NCI-H446 treated with DMSO at 0.1 percent for 48 hours (cell line): ENCODE results near the gene KCNMA1.
"Not testable (repeated sequence)": the region's sequence is repeated elsewhere in the genome, so short reads cannot be mapped to it uniquely, and the experiment has no call there.

ENCODE experiments used
- DNase-seq: peaks from one replicate; lab custom pipeline; 2025; lab: John Stamatoyannopoulos, UW

The KCNMA1 gene

DNA sequence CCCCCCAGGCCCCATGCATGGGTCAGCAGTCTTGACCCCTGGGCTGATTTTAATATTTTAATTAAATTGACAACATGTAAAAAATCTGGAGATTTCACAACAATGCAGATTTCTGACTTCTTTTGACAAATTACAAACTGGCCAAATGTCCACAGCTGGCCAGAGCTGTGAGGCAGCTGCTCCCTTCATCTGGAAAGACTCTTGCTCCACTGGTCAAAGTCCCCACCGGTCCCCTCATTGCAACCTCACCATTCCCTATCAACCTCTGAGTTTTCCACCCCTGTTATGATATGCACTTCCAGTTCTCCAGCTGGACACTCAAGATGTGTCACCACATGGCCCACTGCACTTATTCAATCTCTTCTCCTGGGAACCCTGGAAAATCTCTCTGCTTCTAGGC lies 266.2 kb downstream of the KCNMA1 start:
- no peak for DNase-seq

DNA sequence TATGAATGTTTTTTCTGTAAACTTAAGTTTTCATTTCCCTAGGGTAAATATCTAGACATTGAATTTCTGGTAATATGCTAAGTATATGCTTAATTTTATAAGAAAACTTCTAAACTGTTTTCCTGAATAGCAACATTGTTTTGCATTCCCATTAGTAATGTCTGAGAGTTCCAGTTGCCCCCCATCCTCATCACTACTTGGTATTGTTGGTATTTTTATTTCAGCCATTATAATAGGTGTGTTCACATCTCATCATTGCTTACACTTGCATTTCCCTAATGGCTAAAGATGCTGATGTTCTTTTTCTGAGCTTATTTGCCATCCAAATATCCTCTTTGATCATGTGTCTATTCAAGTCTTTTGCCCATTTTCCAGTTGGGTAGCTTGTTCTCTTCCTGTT lies 269.6 kb downstream of the KCNMA1 start:
- no peak for DNase-seq

DNA sequence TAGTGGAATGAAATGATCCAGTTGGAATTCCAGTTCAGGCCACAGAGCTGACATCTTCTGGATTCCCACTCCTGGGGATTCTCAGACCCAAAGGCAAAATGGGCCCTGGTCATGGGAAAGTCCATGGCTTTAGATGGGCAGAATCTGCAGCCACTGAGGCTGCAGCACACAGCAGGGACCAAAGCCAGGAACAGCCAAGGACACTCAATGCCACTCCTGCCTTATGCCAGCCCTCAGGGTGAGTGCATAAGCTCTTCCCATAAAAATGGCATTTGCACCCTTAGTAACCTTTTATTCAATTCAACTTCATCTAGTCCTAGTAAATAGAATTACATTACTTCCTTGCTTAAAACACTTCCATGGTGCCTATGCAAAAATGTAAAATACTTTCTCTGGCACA lies 274.4 kb downstream of the KCNMA1 start:
- no peak for DNase-seq

DNA sequence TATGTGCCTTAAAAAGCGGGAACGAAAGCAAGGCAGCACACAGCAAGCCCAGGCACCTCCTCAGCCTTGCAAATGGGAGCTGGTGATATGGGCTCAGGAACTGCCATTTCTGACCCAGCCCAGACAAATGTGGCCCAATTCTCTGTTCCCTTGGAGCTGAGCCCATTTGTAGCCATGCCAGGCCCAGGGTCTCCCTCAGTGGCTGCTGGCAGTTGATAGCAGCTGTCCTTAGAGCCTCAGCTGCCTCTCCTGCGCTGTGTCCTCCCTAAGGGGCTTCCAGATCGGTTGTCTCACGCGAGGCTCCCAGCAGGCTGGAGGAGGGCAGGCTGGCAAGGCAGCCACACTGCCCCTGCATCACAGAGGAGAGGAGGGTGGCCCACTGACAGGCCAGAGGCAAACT lies 275.8 kb downstream of the KCNMA1 start:
- no peak for DNase-seq

DNA sequence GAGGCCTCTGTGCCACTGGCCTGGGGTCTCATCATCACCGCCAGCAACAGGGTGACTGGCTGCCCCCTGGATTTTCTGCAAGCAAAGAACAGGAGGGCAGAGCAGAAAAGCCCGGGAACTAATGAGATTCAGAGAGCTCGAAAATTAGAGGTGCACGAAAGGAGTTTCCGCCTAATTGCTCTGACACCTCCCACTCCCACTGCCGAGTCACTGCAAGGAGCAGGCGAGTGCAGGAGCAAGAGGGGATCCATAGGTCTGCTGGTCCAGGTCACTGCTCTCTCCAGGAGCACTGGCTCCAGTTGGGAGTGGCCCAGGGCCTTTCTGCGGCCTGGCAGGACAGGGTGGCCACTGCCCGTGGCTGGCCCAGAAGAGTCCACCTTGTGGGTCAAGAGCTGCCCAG lies 276.2 kb downstream of the KCNMA1 start:
- no peak for DNase-seq

DNA sequence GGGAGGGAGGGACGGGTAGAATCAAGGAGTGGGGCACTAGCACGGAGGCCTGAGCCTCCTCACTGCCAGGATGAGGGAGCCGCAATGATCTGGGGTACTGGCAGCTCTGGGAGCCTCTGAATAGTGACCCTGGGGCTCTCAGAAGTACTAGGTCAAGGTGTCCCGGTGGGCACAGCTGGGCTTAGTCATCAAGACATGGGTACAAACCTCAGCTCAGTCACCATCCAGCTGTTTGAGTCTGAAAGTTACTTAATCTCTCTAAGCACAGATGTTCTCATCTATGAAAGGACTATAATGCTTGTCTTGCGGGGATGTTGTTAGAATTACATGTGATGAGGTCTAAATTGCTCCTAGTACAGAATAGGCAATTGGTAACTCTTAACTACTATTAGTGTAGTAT lies 276.8 kb downstream of the KCNMA1 start:
- no peak for DNase-seq

DNA sequence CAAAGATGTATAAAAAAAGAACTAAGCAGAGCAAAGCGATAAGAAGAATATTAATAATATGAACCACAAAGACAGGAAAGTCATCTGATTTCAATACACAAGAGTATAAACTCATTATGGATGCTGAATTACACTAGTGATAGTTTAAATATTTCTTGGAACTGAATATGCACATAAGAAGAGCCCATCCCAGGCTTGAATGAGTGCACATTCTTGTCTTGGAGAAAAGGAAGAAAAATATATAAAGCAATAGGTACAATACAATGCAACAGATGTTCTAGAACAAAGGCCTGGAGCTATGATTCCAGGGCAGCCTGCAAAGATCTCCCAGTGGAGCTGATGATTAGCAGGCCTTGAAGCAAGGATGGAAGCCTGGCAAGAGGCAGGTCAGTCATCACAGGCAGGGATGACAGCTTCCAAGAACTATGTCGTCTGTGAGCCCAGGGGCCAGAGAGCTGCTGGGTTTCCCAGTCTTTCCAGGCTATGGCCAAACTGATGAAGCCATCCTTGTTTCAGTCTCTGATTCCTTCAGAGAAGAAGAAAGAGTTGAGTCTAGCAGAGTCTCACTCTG lies 277.6 kb downstream of the KCNMA1 start:
- no peak for DNase-seq

DNA sequence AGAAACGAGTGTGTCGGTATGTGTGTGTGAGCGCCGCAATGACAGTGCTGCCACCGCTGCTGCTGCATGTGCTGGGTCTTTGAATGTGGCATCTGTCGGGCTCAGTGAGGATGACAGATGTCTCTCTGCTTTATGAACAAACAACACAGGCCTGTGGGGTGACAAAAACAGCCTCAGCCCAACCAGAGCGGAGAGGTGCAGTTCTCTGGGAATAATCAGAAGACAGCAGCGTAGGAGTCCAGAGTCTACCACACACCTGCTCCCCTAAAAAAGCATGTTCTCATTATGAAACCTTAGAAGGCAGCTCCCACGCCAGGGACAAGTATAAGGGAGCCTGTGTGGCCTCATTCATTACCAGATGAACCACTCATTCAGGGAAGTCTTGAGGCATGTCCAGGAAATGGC lies 278.3 kb downstream of the KCNMA1 start:
- no peak for DNase-seq

DNA sequence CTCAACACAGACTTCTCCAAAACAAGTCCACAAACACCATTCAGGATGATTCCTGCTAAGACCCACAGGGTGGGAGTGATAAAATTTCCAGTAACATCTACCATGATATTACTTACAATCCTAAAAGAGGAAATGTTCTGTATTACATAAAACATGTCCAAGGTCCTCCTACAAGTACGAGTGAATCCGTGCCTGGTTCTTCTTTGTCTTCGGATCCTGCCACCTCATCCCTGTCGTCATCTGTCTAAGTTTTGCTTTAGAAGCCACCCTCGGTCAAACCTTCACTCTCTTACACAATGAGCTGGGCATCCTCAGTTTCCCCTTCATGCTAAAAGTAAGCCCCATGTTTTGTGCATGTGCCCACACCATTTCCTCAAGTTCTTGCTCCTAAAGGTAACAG lies 279.0 kb downstream of the KCNMA1 start:
- no peak for DNase-seq

DNA sequence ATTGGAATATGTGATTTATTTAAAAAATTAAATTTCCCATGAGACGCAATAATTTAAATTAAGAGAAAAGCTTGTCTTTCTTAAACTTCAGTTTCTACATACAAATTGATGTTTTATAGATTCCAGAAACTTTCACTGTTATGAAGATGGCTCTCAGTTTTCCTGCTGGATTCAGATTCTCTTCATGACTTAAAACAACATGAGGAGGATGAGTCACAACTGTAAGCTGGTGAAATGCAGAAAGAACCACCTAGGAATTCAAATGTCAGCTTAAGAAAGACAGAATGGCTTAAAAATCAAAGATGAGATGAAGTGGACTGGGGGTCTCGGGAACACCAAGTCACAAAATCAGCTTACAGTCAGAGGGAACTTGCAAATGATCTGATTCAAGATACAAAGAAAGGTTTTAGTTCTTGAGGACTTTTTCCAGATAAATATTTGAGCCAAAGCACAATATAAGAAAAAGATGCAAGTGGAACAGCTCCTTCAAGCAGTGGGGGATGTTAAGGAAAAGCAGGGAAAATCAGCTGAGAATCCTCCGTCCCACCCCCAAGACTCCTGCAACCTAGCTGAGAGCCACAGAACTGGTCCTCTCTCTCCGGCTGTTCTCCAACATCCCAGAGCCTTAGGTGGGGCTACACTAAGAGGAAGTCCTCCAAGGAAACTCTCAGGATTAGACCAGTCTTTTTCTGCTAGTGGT lies 279.8 kb downstream of the KCNMA1 start:
- no peak for DNase-seq

DNA sequence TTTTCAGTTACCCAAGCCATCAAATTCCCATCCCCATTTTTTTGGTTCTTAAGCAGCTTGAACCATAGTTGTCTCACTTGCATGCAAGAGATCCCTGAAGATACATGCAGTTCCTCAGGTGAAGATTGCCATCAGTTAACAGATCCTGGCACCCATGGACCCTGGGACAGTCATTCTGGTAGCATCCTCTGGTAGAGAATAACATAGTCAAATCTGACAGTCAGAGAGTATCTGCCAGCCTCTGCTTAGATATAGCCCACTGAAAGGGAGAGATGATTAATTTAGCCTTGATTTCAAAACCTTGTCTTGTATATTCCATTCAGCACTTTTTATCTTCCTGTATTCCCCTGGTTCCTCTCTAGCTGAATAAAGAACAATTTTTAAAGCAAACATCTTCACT lies 280.4 kb downstream of the KCNMA1 start:
- no peak for DNase-seq

DNA sequence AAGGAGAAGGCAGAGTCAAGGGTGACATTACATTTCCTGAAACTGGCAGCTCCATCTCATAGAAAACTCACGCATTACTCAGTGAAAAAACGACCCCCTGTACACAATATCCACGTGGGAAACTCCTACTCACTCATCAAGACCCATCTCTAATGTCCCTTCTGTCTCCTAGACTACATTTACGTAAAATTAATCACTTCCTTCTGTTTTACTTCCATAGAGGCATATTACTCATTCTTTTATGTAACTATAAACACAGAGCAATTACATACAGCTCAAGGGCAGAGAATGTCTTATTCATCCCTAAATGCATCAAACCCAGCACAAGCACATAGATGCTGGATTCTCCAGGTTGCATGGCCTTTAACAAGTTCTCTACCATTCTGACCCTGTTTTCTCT lies 281.8 kb downstream of the KCNMA1 start:
- no peak for DNase-seq

DNA sequence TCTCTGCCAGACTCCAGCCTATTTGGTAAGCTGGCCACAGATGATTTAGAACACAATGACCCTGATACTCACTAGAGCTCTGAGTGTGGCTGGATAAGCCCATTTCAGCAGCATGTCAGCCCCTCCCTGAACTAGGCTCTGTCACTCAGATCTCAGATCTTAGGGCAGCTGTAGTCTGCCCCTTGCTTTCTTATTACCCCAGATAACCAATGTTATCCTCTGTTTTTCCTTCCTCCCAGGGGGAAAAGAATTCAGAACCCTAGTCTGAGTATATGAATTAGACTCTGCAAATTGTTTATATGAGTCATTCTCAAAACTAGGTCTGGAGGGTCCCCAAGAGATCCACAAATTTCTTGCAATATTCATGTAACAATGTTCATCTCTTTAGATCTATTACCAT lies 286.2 kb downstream of the KCNMA1 start:
- no peak for DNase-seq

DNA sequence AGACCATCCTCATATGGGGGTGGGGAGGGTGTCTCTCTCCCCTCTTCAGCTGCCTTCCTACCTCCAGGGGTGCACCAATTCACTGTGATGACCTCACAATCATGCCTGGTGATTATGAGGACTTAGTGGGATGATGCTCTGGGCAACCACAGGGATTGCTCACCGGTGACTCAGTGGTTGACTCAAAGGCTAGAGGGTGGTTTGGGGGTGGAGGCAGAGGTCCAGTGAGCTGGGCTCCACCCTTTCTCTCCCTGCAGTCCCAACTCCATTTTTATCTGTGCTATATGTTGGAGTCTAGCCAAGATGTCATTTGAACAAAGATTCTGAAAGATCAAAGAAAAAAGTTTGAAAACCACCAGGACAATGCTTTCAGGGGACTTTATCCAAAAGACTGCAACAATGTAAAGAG lies 286.9 kb downstream of the KCNMA1 start:
- DNase-seq: no peak

DNA sequence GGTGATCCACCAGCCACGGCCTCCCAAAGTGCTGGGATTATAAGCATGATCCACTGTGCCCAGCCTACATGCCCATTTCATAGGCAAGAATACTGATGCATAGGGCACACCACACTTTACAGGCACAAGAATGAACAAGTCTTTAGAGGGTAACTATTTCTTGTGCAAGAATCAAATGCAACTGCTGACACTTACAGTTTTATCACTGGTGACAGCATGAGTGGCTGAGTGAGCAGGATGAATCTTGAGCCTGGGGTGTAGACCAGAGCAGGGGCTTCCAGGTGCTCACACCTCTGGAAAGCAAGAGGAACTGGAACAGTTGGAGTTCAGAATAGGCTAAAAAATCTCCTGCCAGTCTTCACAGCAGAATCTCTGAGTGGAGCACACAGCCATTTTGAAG lies 287.5 kb downstream of the KCNMA1 start:
- DNase-seq: no peak

DNA sequence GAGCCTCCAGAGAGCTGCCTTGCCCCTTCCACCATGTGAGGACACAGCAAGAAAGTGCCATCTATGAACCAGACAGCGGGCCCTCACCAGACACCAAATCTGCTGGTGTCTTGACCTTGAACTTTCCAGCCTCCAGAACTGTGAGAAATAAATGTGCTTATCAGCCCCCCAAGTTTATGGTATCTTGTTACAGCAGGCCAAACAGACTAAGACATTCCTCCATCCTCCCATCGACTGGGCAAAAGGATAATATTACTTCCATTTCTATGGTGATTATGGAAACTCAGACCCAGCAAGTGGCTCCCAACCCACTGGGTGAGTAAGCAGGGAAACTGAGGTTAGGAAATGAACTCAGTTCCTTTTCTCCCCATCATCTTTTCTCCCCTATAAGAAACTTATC lies 288.4 kb downstream of the KCNMA1 start:
- DNase-seq: no peak

DNA sequence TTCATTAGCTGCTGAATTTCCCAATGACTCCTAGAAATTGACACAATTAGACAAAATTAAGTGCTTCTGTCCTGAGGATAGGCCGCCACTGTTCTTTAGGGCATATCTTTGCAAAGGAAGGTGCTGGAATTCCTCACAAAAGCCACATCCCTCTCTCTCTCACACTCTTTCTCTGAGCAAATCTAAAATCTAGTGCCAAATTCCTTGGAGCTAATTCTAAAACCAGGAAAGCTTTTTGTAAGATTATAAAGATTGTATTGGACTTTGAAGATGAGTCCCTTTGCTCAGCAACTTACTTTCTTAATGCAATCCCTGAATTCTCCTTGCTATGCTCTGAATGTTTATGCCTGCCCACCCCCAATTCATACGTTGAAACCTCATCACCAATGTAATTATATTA lies 288.9 kb downstream of the KCNMA1 start:
- DNase-seq: no peak

DNA sequence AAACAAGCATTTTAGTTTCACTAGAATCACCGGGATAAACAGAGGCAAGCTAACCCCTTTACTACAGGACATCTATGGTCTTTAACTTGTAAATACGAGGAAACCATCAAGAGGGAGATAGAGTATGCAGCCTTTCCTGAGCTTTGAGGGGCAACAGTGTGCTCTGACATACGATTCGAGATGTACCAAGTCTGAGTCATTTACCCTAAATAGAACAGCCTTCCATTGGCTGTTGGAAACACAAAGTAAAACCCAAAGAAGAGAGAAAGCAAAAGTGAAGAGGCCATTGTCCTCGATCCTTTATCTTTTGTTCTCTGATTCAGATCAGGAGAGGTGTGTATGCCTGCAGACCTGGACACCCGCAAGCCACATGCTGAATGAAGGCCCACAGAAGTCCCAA lies 289.5 kb downstream of the KCNMA1 start:
- DNase-seq: no peak

DNA sequence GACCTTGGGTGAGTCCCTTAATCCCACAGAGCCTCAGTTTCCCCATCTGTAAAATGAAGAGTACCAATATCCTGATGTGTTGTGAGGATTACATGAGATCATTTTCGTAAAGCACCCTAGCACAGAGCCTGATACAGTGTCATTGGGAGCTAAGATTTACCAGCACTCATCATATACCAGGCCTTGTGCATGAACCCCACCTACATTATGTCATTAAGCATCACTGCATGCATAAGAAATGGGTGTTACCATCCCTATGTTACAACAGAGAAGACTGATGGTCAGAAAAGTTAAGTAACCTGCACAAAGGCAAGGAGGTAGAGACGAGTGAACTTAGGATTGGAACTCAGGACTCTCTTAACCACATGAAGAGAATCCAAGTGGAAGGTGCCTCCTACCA lies 290.6 kb downstream of the KCNMA1 start:
- DNase-seq: no peak

DNA sequence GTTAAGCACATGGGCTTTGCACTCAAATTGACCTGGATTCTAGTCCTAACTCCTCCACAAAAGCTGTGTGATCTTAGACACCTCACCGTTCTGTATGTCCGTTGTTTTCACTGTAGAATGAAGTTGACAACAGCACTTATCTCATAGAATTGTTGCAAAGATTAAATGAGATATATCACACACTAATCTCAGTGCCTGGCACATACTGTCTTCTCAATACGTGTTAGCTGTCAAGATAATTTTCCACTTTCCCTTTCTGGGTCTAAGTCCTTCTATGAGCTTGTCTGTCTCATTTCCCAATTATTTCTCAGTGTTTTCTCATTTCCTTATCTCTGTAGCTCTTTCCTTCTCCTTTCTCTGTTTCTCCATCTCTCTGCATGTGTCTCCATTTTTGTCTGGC lies 296.6 kb downstream of the KCNMA1 start:
- no peak for DNase-seq

DNA sequence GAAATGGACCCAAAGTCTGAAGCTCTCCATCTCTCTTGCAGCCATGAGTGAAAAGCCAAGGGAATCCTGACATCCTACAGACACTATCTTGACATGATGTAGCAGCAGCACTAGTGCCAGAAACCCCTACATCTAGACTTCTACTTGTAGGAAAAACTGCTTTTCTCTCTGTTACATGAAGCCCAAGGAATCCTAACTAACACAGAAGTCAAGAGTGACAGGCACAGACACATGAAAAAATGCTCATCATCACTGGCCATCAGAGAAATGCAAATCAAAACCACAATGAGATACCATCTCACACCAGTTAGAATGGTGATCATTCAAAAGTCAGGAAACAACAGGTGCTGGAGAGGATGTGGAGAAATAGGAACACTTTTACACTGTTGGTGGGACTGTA lies 297.7 kb downstream of the KCNMA1 start:
- not testable (repeated sequence) for DNase-seq

DNA sequence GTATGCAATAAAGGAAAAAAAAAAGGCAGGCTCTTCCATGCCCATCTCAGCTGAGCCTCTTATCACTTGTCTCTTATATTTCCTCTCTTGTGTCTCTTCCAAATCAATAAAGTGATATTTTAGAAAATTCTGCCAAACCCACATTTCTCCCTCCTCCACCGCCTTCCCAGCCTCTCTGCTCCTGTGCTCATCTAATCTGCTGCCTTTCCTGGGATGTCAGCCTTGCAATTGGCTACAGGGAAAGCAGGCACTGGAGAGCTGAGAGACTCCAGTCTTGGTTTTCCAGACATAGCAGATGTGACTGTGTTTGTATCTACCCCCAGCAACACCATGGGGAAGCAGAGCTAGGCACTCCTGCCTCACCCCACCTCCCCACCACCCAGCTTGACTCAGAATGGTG lies 298.4 kb downstream of the KCNMA1 start:
- DNase-seq: no peak

DNA sequence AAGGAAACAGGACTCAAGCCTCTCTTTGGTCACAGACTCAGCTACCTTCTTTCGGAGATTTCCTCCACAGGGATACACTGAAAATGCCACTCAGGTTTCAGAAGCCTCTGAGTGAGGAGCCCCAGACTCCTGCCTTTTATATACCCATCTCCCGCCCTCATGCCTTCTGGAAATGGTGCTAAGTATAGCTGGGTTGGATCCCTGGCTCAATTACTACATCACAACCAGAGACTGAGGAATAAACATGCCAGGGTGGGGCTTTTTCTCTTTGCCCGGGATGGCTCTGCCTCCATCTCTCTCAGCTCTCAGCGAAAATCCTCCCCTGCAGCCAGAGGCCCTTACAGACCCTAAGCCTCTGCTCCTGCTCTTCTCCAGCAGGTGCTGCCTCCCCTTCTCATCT lies 299.5 kb downstream of the KCNMA1 start:
- DNase-seq: no peak

DNA sequence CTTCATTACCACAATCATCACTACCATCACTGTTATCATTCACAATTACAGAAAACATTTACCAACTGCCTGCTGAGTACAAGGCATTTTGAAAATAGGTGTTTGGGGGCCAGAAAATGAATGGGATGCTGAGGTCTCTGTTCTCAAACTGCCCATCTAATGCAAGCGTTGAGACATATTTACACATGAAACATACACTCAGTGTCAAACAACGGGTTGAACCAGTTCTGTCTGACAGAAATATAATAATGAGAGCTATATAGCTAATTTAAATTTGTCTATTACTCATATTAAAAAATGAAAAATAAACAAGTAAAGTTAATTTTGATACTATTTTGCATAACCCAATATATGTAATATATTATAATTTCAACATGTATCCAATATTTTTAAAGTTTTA lies 303.1 kb downstream of the KCNMA1 start:
- DNase-seq: no peak
